Psoas muscle (tissue), 8 donors: ENCODE results near the gene VDAC1. TPM values are rescaled to one million over a fixed set of nuclear protein-coding genes. Genes with fewer than 3 reads are reported as not detected.

Experiments used
- ATAC-seq, 4 donors: fragments of 200-7000 bp; cut with Tn5 transposase; one replicate each; pipeline ENCODE4 v1.9.1; 2020; ENCODE audit warnings: moderate library complexity in 3 of 4, mild to moderate bottlenecking in 2 of 4
- DNase-seq, 2 donors: peaks; one replicate each; pipeline ENCODE4 v3.0.0-alpha.2; 2020
- H3K27ac ChIP-seq: fragments of 200-600 bp; one replicate; pipeline ENCODE4 v1.8.0; 2022
- H3K27me3 ChIP-seq, 3 donors: fragments of 200-600 bp in 1 of 3; one replicate each; pipeline versions ENCODE4 v1.6.1 to v1.8.0; 2013 to 2022; ENCODE audit warnings: low read length in 2 of 3, mild to moderate bottlenecking in 2 of 3, moderate library complexity in 1 of 3; ENCODE audit not compliant: insufficient read depth in 3 of 3
- H3K36me3 ChIP-seq, 2 donors: fragments of 200-600 bp in 1 of 2; one replicate each; pipeline versions ENCODE4 v1.6.1 to v1.8.0; 2013 to 2022; ENCODE audit warnings: low read depth in 1 of 2, mild to moderate bottlenecking in 1 of 2, moderate library complexity in 1 of 2; ENCODE audit not compliant: insufficient read depth in 1 of 2
- H3K4me1 ChIP-seq: fragments of 200-600 bp; one replicate; pipeline ENCODE4 v1.8.0; 2022
- H3K4me3 ChIP-seq: fragments of 200-600 bp; one replicate; pipeline ENCODE4 v1.8.0; 2022; ENCODE audit warnings: mild to moderate bottlenecking
- H3K9me3 ChIP-seq: fragments of 200-600 bp; one replicate; pipeline ENCODE4 v1.8.0; 2022
- WGBS, 3 donors: extraction: QIAGEN DNeasy Blood & Tissue Kit; methylation state at CpG; one replicate each; pipeline versions ENCODE4 v1.1.6 to v1.1.7; 2013; 5-methylcytosine and 5-hydroxymethylcytosine counted together
- intact Hi-C, 2 donors: fragments of 100-400 bp; cut with DNase I; formaldehyde crosslinking; loops; one replicate each; pipeline versions ENCODE4 v1.11.0 to v1.14.2; 2022
- polyA plus RNA-seq, 3 donors: library from polyadenylated mRNA; stranded (reverse); fragments of 200-250 nt; gene quantifications; one replicate each; pipeline ENCODE4 v1.2.3, GENCODE V29; 2013
- total RNA-seq, 4 donors: library from RNA; stranded (reverse); fragmentation: NEBNext Ultra II Directional in 2 of 4; extraction: Animal tissue kit (Norgen Biotek cat#: 25700) in 2 of 4; gene quantifications; one replicate each; pipeline versions ENCODE4 v1.2.1 to v1.2.4, GENCODE V29; 2021 to 2023
- TF ChIP-seq, protein P1 (sequence below): fragments of 200-600 bp; IDR thresholded peaks from one replicate; pipeline ENCODE4 v1.8.0; 2022; ENCODE audit warnings: antibody characterized with exemption
- donor health status: healthy with polysubstance abuse.
- donor health status: DM: no; HTN: no; CAD: no; lungs with moderate emphysema.
- donor health status: Bipolar disorder and iron deficiency.
- donor health status: healthy.
- donor health status: DM: yes; HTN: yes; CAD: no.
- donor health status: DM: no; HTN: no; CAD: no.
- donor health status: DM: no; HTN: no; CAD: no.
- donor health status: DM: yes; HTN: yes; CAD: no.

VDAC1 gene
- total and polyA plus RNA-seq, 7 donors = 389 to 592 (median 525) TPM

DNA sequence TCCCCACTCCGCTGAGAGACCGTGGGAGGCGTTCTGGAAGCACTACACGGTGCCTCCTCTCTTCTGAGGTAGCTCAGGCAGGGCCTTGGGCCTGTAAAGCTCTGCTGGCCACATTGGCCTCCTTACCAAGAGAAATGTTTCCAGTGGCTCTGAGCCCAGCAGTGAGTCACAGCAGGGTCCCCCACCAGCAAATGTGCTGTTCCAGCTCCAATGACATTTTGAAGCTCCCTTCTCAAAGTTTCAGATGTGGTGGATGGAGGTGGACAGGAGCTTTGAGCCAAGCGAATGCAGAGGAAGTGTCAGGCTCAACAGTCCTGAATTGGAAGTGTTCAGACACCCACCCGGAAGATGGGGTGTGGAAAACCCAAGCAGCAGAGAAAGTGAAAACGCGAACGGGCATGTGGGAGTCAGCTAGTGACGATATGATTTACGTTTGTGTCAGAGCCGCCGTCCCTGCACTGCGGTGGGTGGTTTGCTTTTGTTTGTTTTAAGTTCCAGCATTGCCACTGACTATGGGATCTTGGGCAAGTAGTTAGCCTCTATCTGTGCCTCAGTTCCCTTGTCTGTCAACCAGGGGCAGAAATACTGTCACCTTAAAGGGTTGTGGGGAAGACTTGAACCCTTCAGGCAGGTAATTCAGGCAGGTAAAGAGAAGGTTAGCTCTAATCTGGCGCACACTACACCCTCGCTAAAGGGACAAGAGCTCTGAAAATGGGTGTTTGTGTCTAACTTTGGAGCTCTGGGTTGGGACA is 74.5 kb downstream of the VDAC1 start:
- H3K27ac ChIP-seq = no peak overlapping the region
- no peaks in the 10 kb centered on the region for H3K9me3 ChIP-seq
- H3K4me1 ChIP-seq = no peaks in the 10 kb centered on the region
- peak in 1 of 2 donors; percentile 32 for DNase-seq
- peaks cover 0 to 2% (median 0%) of the 10 kb centered on the region in 3 donors for H3K27me3 ChIP-seq
- WGBS, 3 donors = 65 to 78% (median 70%) methylated on average over 16 of the region's 16 CpGs
- no peak overlapping the region for H3K4me3 ChIP-seq
- TF ChIP-seq, protein P1, sequence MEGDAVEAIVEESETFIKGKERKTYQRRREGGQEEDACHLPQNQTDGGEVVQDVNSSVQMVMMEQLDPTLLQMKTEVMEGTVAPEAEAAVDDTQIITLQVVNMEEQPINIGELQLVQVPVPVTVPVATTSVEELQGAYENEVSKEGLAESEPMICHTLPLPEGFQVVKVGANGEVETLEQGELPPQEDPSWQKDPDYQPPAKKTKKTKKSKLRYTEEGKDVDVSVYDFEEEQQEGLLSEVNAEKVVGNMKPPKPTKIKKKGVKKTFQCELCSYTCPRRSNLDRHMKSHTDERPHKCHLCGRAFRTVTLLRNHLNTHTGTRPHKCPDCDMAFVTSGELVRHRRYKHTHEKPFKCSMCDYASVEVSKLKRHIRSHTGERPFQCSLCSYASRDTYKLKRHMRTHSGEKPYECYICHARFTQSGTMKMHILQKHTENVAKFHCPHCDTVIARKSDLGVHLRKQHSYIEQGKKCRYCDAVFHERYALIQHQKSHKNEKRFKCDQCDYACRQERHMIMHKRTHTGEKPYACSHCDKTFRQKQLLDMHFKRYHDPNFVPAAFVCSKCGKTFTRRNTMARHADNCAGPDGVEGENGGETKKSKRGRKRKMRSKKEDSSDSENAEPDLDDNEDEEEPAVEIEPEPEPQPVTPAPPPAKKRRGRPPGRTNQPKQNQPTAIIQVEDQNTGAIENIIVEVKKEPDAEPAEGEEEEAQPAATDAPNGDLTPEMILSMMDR = no peak
- intact Hi-C loops = no loop called here
- H3K36me3 ChIP-seq = no peaks in the 10 kb centered on the region
- ATAC-seq = no peak

DNA sequence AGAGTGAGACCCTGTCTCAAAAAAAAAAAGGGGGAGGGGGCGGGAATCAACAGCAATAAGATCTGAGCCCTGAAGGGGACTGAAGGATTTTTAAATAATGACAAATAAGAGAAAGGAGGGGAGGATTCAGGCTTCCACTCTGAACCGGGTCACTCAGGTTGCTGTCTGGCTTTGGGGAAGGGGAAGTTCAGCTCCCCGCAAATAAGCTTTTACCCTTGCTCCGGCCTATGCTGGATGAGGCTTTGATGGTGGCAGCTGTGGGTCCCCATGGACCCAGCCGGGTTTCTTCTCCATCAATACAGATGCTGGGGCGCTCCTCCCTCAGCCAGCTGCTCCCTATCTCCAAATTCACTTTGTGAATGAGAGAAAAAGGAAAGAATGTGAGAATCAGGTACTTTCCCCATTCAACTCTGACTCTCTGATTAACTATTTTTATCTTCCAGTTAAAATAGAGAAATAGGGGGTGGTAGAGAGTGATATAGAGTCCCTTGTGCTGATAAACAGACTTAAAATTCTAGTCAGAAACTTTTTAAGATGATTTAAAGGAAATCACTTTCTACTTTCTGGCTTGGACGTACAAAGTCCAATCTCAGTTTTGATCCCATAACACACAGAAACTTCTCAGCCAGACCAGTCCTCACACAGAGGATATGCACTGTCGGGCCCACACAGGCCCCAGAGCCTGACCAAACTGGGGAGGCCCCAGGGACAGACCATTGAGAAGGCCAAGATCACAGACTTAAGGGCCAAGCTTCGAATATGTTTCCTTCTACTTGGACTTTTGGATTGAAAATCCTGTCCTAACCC is 76.0 kb downstream of the VDAC1 start:
- WGBS, 3 donors = 78 to 85% (median 79%) methylated on average over 9 of the region's 9 CpGs
- TF ChIP-seq, protein P1 = no peak
- Histone ChIP-seq H3K27ac (no peak overlapping the region), H3K4me1 (no peaks in the 10 kb centered on the region), H3K36me3 (no peaks in the 10 kb centered on the region), H3K4me3 (no peak overlapping the region), H3K9me3 (no peaks in the 10 kb centered on the region), H3K27me3 (peaks cover 0 to 2% (median 0%) of the 10 kb centered on the region in 3 donors)
- DNase-seq (no peak), ATAC-seq (no peak)
- intact Hi-C loops = no loop called here

DNA sequence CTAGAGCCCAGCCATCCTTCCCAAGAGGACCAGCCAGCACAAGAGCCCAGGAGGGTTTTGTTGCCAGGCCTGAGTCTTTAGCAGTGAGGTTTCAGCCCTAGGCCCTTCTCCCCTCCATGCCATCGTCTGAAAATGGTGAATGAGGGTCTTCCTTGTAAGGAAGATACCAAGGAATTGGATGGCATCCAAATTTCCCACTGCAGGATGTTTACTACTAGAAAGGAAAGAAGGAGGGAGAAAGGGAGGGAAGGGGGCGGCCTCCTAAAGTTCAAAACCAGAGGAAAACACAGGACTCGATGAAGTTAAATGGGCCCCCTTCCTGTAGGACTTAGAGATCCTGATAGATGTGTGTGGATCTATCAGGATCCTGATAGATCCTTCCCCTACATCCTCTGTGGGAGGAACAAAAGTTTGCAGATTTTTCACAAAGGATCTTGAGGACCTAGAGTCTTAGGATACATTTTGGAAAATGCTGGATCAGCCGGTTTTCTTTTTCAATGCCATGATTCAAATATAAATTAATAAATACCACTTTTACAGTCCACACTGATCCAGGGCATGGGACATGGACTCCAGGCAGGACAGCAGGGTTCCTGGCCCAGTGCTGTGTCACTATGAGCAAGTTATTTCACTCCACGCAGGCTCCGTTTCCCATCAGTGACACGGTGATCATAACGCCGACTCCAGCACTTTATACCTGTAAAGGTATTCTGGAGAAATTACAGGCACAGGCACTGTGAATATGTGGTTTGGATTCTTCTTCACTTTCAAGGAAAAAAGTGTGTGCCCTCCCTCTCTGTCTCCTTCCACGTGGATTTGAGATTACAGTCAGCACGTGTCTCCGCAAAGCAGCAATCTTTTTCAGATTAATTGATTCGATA is 77.2 kb downstream of the VDAC1 start:
- no peak overlapping the region for H3K4me3 ChIP-seq
- intact Hi-C loops = no loop called here
- DNase-seq (no peak), ATAC-seq (no peak)
- peaks cover 0 to 2% (median 0%) of the 10 kb centered on the region in 3 donors for H3K27me3 ChIP-seq
- 76 to 85% (median 76%) methylated on average over 13 of the region's 13 CpGs for WGBS, 3 donors
- H3K36me3 ChIP-seq = no peaks in the 10 kb centered on the region
- H3K27ac ChIP-seq = no peak overlapping the region
- TF ChIP-seq, protein P1 = no peak
- H3K4me1 ChIP-seq = no peaks in the 10 kb centered on the region
- H3K9me3 ChIP-seq = no peaks in the 10 kb centered on the region

DNA sequence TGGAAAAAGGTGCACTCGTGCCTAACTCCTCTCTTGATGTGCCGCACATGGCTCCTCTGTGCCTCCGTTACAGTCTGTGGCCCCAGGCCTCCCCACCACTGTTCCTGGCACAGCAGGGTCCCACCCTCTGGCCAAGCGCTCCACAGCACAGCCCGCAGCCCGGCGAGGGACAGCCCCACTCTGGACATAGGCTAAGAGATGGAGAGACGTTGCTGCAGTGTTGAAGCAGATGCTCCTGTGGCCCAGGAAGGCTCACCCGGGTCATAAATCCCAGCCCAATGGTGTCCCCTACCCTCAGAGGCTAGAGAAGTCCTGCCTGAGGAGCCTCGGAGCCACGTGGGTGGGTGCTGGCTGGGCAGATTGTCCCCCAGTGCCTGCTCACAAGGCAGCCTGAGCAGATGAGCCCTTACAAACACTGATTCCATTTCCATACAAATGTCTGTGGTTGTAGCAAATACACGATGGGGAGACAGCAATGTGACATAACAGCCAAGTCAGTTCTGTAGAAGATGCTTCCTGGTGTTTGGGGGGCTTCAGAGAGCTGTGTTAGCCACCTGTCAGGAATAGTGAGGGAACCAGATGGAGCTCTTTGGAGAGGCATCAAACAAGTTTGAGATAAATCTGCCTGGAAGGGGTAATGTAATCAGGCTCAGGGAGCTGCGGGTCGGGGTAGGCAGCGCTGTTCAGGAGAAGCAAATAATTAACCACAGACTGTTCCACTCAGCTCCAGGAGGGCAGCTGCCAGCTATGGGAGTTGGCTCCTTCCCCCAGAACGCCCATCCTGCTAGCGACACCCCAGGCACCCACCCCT is 78.1 kb downstream of the VDAC1 start:
- TF ChIP-seq, protein P1 = no peak
- H3K36me3 ChIP-seq = no peaks in the 10 kb centered on the region
- ATAC-seq (no peak), DNase-seq (no peak)
- no peak overlapping the region for H3K4me3 ChIP-seq
- 71 to 80% (median 76%) methylated on average over 17 of the region's 17 CpGs for WGBS, 3 donors
- no peak overlapping the region for H3K27ac ChIP-seq
- peaks cover 0 to 2% (median 0%) of the 10 kb centered on the region in 3 donors for H3K27me3 ChIP-seq
- intact Hi-C loops = no loop called here
- no peaks in the 10 kb centered on the region for H3K4me1 ChIP-seq
- H3K9me3 ChIP-seq = no peaks in the 10 kb centered on the region
